GM21528 (cell line): Measurements from ENCODE around the gene GPSM3.
"Not testable (repeated sequence)": the region's sequence is repeated elsewhere in the genome, so short reads cannot be mapped to it uniquely, and the experiment has no call there.

Source experiments
- ATAC-seq: cut with Tn5 transposase; IDR thresholded peaks from one replicate; pipeline ENCODE4 v1.9.1; 2021; ENCODE audit warnings: mild to moderate bottlenecking, moderate library complexity; ENCODE audit not compliant: unreplicated experiment, low FRiP score

The GPSM3 gene

GRCh38 chr6:32152769-32153563 lies 39.5 kb downstream of the GPSM3 start:
- no peak for ATAC-seq

- no peak for ATAC-seq
Measured at GRCh38 chr6:32151863-32152768, 40.3 kb downstream of the GPSM3 start, which contains the start of gene PRRT1. PRRT1 (minus strand) TSS chr6:32151939; CDS start chr6:32151827, 112 bp downstream.

- ATAC-seq = no peak
Measured at GRCh38 chr6:32151181-32151862, 41.1 kb downstream of the GPSM3 start.

GRCh38 chr6:32149932-32150870 lies 42.2 kb downstream of the GPSM3 start:
- ATAC-seq = no peak

GRCh38 chr6:32149092-32149755 lies 43.2 kb downstream of the GPSM3 start:
- ATAC-seq = no peak

GRCh38 chr6:32148289-32149091 lies 44.0 kb downstream of the GPSM3 start:
- no peak for ATAC-seq

- no peak for ATAC-seq
Measured at GRCh38 chr6:32147401-32148132, 44.9 kb downstream of the GPSM3 start.

GRCh38 chr6:32146687-32147086 lies 45.8 kb downstream of the GPSM3 start:
- ATAC-seq = no peak

- no peak for ATAC-seq
Measured at GRCh38 chr6:32146287-32146686, 46.2 kb downstream of the GPSM3 start.

GRCh38 chr6:32144238-32144637 lies 48.2 kb downstream of the GPSM3 start:
- ATAC-seq = not testable (repeated sequence)
